DND-41 (cell line): Measurements from ENCODE around the gene LRRC57.

Source experiments
- ATAC-seq: fragments of 200-7000 bp; cut with Tn5 transposase; 3 replicates; pipeline ENCODE4 v1.9.1; 2021; ENCODE audit warnings: low read depth; ENCODE audit not compliant: insufficient read depth
- DNase-seq: peaks from one replicate; pipeline ENCODE4 v3.0.0-alpha.2; 2020
- H2AFZ ChIP-seq: 2 replicates; pipeline ENCODE4 v1.6.0; 2012; ENCODE audit warnings: low read depth, low read length
- H3K27ac ChIP-seq: 2 replicates; pipeline ENCODE4 v1.5.1; 2012; ENCODE audit warnings: low read length, inconsistent platforms
- H3K27me3 ChIP-seq: fragments of 200-600 bp; sonication (generic); 2 replicates; pipeline ENCODE4 v1.6.0; 2012; ENCODE audit warnings: low read length, mild to moderate bottlenecking, inconsistent platforms; ENCODE audit not compliant: insufficient read depth, poor library complexity
- H3K36me3 ChIP-seq: 2 replicates; pipeline ENCODE4 v1.5.1; 2012; ENCODE audit warnings: low read length, inconsistent platforms; ENCODE audit not compliant: insufficient read depth
- H3K4me1 ChIP-seq: 2 replicates; pipeline ENCODE4 v1.5.1; 2012; ENCODE audit warnings: mild to moderate bottlenecking, low read length; ENCODE audit not compliant: insufficient read depth
- H3K4me2 ChIP-seq: 2 replicates; pipeline ENCODE4 v1.6.0; 2012; ENCODE audit warnings: mild to moderate bottlenecking, moderate library complexity, low read length, inconsistent platforms; ENCODE audit not compliant: insufficient read depth
- H3K4me3 ChIP-seq, 2 experiments: fragments of 200-600 bp in 1 of 2; shearing (Covaris generic) in 1 of 2; 2 replicates each; pipeline ENCODE4 v1.5.1; 2012 to 2016; ENCODE audit warnings: inconsistent platforms in 2 of 2, low read length in 2 of 2, mild to moderate bottlenecking in 2 of 2, low read depth in 1 of 2, moderate library complexity in 1 of 2
- H3K79me2 ChIP-seq: 2 replicates; pipeline ENCODE4 v1.6.0; 2012; ENCODE audit warnings: low read length, inconsistent platforms; ENCODE audit not compliant: insufficient read depth
- H3K9ac ChIP-seq: 2 replicates; pipeline ENCODE4 v1.6.0; 2012; ENCODE audit warnings: low read depth, mild to moderate bottlenecking, inconsistent platforms, low read length, moderate library complexity
- H3K9me3 ChIP-seq: 2 replicates; pipeline ENCODE4 v1.5.1; 2012; ENCODE audit warnings: low read length, moderate library complexity, mild to moderate bottlenecking, inconsistent platforms; ENCODE audit not compliant: insufficient read depth, severe bottlenecking
- H4K20me1 ChIP-seq: 2 replicates; pipeline ENCODE4 v1.6.0; 2012; ENCODE audit warnings: low read length; ENCODE audit not compliant: insufficient read depth
- EZH2 ChIP-seq: IDR thresholded peaks from 3 replicates; pipeline ENCODE4 v1.6.1; 2012; ENCODE audit warnings: borderline replicate concordance, low read depth, mild to moderate bottlenecking, moderate library complexity, low read length, inconsistent platforms; ENCODE audit not compliant: severe bottlenecking
- TF ChIP-seq, protein P1 (sequence below): IDR thresholded peaks from 2 replicates; pipeline ENCODE4 v1.5.1; 2012; ENCODE audit warnings: borderline replicate concordance, low read length, moderate library complexity, mild to moderate bottlenecking; ENCODE audit not compliant: poor library complexity, severe bottlenecking; ENCODE audit errors: extremely low read depth

The LRRC57 gene

GRCh38 chr15:42523331-42523730 lies 25.3 kb downstream of the LRRC57 start:
- Histone ChIP-seq H3K4me1 (no peaks in the 10 kb centered on the region), H3K4me3 (no peak overlapping the region), H3K9ac (no peak overlapping the region), H3K36me3 (peaks cover 29% of the 10 kb centered on the region; the same call in 1 of the 2 replicates), H2AFZ (no peak overlapping the region), H3K27me3 (no peaks in the 10 kb centered on the region), H3K27ac (no peak overlapping the region), H3K79me2 (no peaks in the 10 kb centered on the region), H4K20me1 (no peaks in the 10 kb centered on the region), H3K9me3 (no peaks in the 10 kb centered on the region), H3K4me2 (no peak overlapping the region)
- no peak for ATAC-seq
- TF ChIP-seq, protein P1, sequence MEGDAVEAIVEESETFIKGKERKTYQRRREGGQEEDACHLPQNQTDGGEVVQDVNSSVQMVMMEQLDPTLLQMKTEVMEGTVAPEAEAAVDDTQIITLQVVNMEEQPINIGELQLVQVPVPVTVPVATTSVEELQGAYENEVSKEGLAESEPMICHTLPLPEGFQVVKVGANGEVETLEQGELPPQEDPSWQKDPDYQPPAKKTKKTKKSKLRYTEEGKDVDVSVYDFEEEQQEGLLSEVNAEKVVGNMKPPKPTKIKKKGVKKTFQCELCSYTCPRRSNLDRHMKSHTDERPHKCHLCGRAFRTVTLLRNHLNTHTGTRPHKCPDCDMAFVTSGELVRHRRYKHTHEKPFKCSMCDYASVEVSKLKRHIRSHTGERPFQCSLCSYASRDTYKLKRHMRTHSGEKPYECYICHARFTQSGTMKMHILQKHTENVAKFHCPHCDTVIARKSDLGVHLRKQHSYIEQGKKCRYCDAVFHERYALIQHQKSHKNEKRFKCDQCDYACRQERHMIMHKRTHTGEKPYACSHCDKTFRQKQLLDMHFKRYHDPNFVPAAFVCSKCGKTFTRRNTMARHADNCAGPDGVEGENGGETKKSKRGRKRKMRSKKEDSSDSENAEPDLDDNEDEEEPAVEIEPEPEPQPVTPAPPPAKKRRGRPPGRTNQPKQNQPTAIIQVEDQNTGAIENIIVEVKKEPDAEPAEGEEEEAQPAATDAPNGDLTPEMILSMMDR = no peak
- TF ChIP-seq EZH2 = no peak
- no peak for DNase-seq

DNA sequence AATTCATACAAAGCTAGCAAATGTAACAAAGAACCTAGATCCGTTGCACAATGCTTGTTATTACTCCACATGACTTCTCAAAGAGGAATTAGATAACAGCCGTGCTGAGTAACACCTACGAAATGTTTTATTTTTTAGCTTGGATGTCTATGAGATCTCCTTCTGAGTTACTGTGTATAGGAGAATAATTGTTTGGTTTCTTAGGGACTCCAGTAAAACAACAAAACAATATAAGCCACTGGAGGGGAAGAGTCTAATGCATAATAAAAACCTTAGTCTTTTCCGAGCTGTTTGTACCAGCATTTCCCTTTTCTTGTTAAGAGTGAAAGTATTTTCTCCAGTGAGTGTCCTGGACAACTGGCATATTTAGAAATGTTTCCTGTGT lies 37.6 kb downstream of the LRRC57 start:
- DNase-seq (no peak), ATAC-seq (no peak)
- no peak overlapping the region for H2AFZ ChIP-seq
- peaks cover 24% of the 10 kb centered on the region for H3K36me3 ChIP-seq
- no peak overlapping the region for H3K4me3 ChIP-seq
- H3K4me2 ChIP-seq = no peak overlapping the region
- no peaks in the 10 kb centered on the region for H3K27me3 ChIP-seq
- H3K9me3 ChIP-seq = no peaks in the 10 kb centered on the region
- TF ChIP-seq, protein P1 = no peak
- no peak for TF ChIP-seq EZH2
- H3K27ac ChIP-seq = no peak overlapping the region
- no peaks in the 10 kb centered on the region for H3K4me1 ChIP-seq
- peaks cover 11% of the 10 kb centered on the region; the same call in 1 of the 2 replicates for H3K79me2 ChIP-seq
- no peak overlapping the region for H3K9ac ChIP-seq
- H4K20me1 ChIP-seq = 0 out of 2 replicates have a peak, but pooled peaks cover 2% of the 10 kb centered on the region

GRCh38 chr15:42510258-42511006 lies 38.2 kb downstream of the LRRC57 start:
- no peak for TF ChIP-seq EZH2
- TF ChIP-seq, protein P1 = no peak
- H4K20me1 ChIP-seq = 0 out of 2 replicates have a peak, but pooled peaks cover 2% of the 10 kb centered on the region
- no peak overlapping the region for H3K9ac ChIP-seq
- no peak overlapping the region for H3K27ac ChIP-seq
- no peaks in the 10 kb centered on the region for H3K4me1 ChIP-seq
- DNase-seq (no peak), ATAC-seq (no peak)
- no peak overlapping the region for H3K4me3 ChIP-seq
- H3K9me3 ChIP-seq = no peaks in the 10 kb centered on the region
- peaks cover 11% of the 10 kb centered on the region; the same call in 1 of the 2 replicates for H3K79me2 ChIP-seq
- H3K4me2 ChIP-seq = no peak overlapping the region
- H2AFZ ChIP-seq = no peak overlapping the region
- peaks cover 18% of the 10 kb centered on the region for H3K36me3 ChIP-seq
- H3K27me3 ChIP-seq = no peaks in the 10 kb centered on the region
